ENCODE measurements around the gene LRRC23. TPM values are rescaled to one million over a fixed set of nuclear protein-coding genes. Genes with fewer than 3 reads are reported as not detected.

The LRRC23 gene
- total and polyA plus RNA-seq, 9 of the 15 experiments (the other 6 are each of a cell fraction or from before 2014, with no cell fraction given): 2.2 to 7.0 (median 3.0) TPM

- no peak for TF ChIP-seq SREBF2 (CRISPR knock-in tag; IDR thresholded peaks at IDR 0.05)
- TF ChIP-seq TSC22D4 (tag; IDR thresholded peaks at IDR 0.05): no peak
- no peak for TF ChIP-seq ZNF699 (CRISPR knock-in tag; IDR thresholded peaks at IDR 0.05; ENCODE audit: insufficient replicate concordance)
- no peak for TF ChIP-seq FOSL1 (tag; conservative IDR thresholded peaks at IDR 0.05)
- TF ChIP-seq AFF4 (CRISPR knock-in tag; IDR thresholded peaks at IDR 0.05): peak; percentile 62
- TF ChIP-seq OTX1 (CRISPR knock-in tag; IDR thresholded peaks at IDR 0.05): no peak
- no peak for TF ChIP-seq ARID3B (CRISPR knock-in tag; IDR thresholded peaks at IDR 0.05; ENCODE audit: borderline replicate concordance)
- peak; percentile 45; the same call in 1 of the 2 replicates for TF ChIP-seq ZEB2 (IDR thresholded peaks at IDR 0.05)
- TF ChIP-seq COPS2 (conservative IDR thresholded peaks at IDR 0.05): no peak
- TF ChIP-seq CHD7 (IDR thresholded peaks at IDR 0.05; ENCODE audit: low read depth, low read length): no peak
These were observed 40.0 kb downstream of the LRRC23 start (continued) for GRCh38 chr12:6944381-6945186.
